B cell (primary cell): ENCODE data around the gene ESYT2. TPM values are rescaled to one million over a fixed set of nuclear protein-coding genes. Genes with fewer than 3 reads are reported as not detected.

Experiments used
- ATAC-seq: fragments of 200-7000 bp; cut with Tn5 transposase; one replicate; pipeline ENCODE4 v1.10.0; 2021; ENCODE audit warnings: low read depth, mild to moderate bottlenecking, moderate number of reproducible peaks, moderate library complexity
- CTCF ChIA-PET: fragments of 350-600 bp; sonication (Branson Sonifier 250); formaldehyde crosslinking; loops from one replicate; lab custom pipeline; 2021; ENCODE audit warnings: antibody characterized with exemption, inconsistent platforms; lab: Charles Lee
- POLR2A ChIA-PET: fragments of 350-600 bp; sonication (Branson Sonifier 250); formaldehyde crosslinking; loops from one replicate; lab custom pipeline; 2021; ENCODE audit warnings: antibody characterized with exemption; lab: Charles Lee
- DNase-seq: peaks from one replicate; pipeline ENCODE4 v3.0.0; 2013
- H2AFZ ChIP-seq: 2 replicates; pipeline ENCODE4 v1.6.1; 2012; ENCODE audit warnings: mild to moderate bottlenecking, low read depth, low read length; ENCODE audit not compliant: insufficient read depth, poor library complexity, severe bottlenecking
- H3K27ac ChIP-seq, 2 donors: 1 replicate in 1 of 2; 2 replicates in 1 of 2; pipeline ENCODE4 v1.5.1; 2012 to 2013; ENCODE audit warnings: low read length in 2 of 2, mild to moderate bottlenecking in 2 of 2, moderate library complexity in 1 of 2
- H3K27me3 ChIP-seq, 4 experiments: fragments of 200-600 bp in 1 of 4; sonication (generic) in 1 of 4; replicated peaks in 1 of 4; 1 replicate in 2 of 4; 2 replicates in 2 of 4; pipeline versions ENCODE4 v1.6.1 to v1.7.0; 2013 to 2016; ENCODE audit warnings: low read length in 3 of 4, mild to moderate bottlenecking in 2 of 4, mixed read lengths in 1 of 4, moderate library complexity in 1 of 4; ENCODE audit not compliant: insufficient read depth in 4 of 4, control insufficient read depth in 3 of 4; ENCODE audit errors: control extremely low read depth in 1 of 4
- H3K36me3 ChIP-seq, 2 experiments: replicated peaks in 1 of 2; 1 replicate in 1 of 2; 2 replicates in 1 of 2; pipeline versions ENCODE4 v1.6.1 to v1.7.1; 2013; ENCODE audit warnings: low read length in 1 of 2; ENCODE audit not compliant: insufficient read depth in 2 of 2, control insufficient read depth in 1 of 2; ENCODE audit errors: control extremely low read depth in 1 of 2, extremely low read depth in 1 of 2
- H3K4me1 ChIP-seq, 2 donors: fragments of 200-600 bp in 1 of 2; sonication (generic) in 1 of 2; 1 replicate in 1 of 2; 2 replicates in 1 of 2; pipeline versions ENCODE4 v1.5.1 to v1.6.1; 2013 to 2017; ENCODE audit warnings: low read length in 2 of 2; ENCODE audit not compliant: control insufficient read depth in 2 of 2, insufficient read depth in 2 of 2
- H3K4me2 ChIP-seq: replicated peaks from 2 replicates; pipeline ENCODE3; 2012; ENCODE audit warnings: mild to moderate bottlenecking, low read depth, low read length; ENCODE audit not compliant: poor library complexity, severe bottlenecking
- H3K4me3 ChIP-seq, 5 experiments: fragments of 200-600 bp in 1 of 5; sonication (generic) in 1 of 5; 1 replicate in 3 of 5; 2 replicates in 2 of 5; pipeline versions ENCODE4 v1.5.1 to v1.7.0; 2011 to 2016; ENCODE audit warnings: low read length in 4 of 5, mild to moderate bottlenecking in 4 of 5, low read depth in 2 of 5, control low read depth in 1 of 5, moderate library complexity in 1 of 5; ENCODE audit not compliant: insufficient read depth in 1 of 5; ENCODE audit errors: control extremely low read depth in 1 of 5, extremely low read depth in 1 of 5
- H3K79me2 ChIP-seq: fragments of 200-600 bp; sonication (generic); one replicate; pipeline ENCODE4 v1.6.0; 2016; ENCODE audit warnings: low read length; ENCODE audit not compliant: control insufficient read depth, insufficient read depth
- H3K9ac ChIP-seq: fragments of 200-600 bp; sonication (generic); 2 replicates; pipeline ENCODE4 v1.6.1; 2017; ENCODE audit warnings: mild to moderate bottlenecking, low read length, moderate library complexity
- H3K9me3 ChIP-seq, 3 donors: one replicate each; pipeline versions ENCODE4 v1.6.1 to v1.7.1; 2013; ENCODE audit warnings: low read length in 2 of 3; ENCODE audit not compliant: control insufficient read depth in 2 of 3, insufficient read depth in 1 of 3; ENCODE audit errors: control extremely low read depth in 1 of 3
- H4K20me1 ChIP-seq: 2 replicates; pipeline ENCODE4 v1.6.0; 2012; ENCODE audit warnings: mild to moderate bottlenecking, low read length; ENCODE audit not compliant: insufficient read depth, control insufficient read depth, poor library complexity, severe bottlenecking
- H3K27ac Mint-ChIP-seq: one replicate; pipeline ENCODE4 v1.8.0; 2021; ENCODE audit warnings: mixed read lengths
- H3K27me3 Mint-ChIP-seq: one replicate; pipeline ENCODE4 v1.8.0; 2021; ENCODE audit warnings: mixed read lengths
- H3K4me1 Mint-ChIP-seq: one replicate; pipeline ENCODE4 v1.8.0; 2021; ENCODE audit warnings: mixed read lengths
- H3K4me3 Mint-ChIP-seq: one replicate; pipeline ENCODE4 v1.8.0; 2021; ENCODE audit warnings: mixed read lengths
- H3K9me3 Mint-ChIP-seq: one replicate; pipeline ENCODE4 v1.8.0; 2022; ENCODE audit warnings: mixed read lengths; ENCODE audit not compliant: insufficient read depth
- EZH2 ChIP-seq: IDR thresholded peaks from 2 replicates; pipeline ENCODE4 v1.6.1; 2012; ENCODE audit warnings: borderline replicate concordance, low read depth, mild to moderate bottlenecking, moderate library complexity, low read length; ENCODE audit not compliant: insufficient read depth, poor library complexity, severe bottlenecking
- WGBS: methylation state at CpG from one replicate; pipeline ENCODE4 v1.1.5; 2013; ENCODE audit warnings: missing lambda C conversion rate; ENCODE audit not compliant: insufficient coverage; 5-methylcytosine and 5-hydroxymethylcytosine counted together
- intact Hi-C: fragments of 100-400 bp; cut with micrococcal nuclease; formaldehyde crosslinking; loops from one replicate; pipeline ENCODE4 v1.10.0; 2022
- polyA plus RNA-seq: library from polyadenylated mRNA; depleted of rRNA; stranded (reverse); fragments of >200 nt; gene quantifications from 2 replicates; pipeline ENCODE4 v1.2.3, GENCODE V29; 2012
- total RNA-seq, 2 donors: library from RNA; stranded (reverse); fragments of 120-200 nt in 1 of 2; gene quantifications; 1 replicate in 1 of 2; 2 replicates in 1 of 2; pipeline versions ENCODE4 v1.2.3 to v1.2.4, GENCODE V29; 2013 to 2022
- TF ChIP-seq, protein P1 (sequence below): fragments of 200-600 bp; IDR thresholded peaks from one replicate; pipeline ENCODE4 v1.8.0; 2022; ENCODE audit warnings: antibody characterized with exemption, mild to moderate bottlenecking

ESYT2 gene
- total and polyA plus RNA-seq, 2 donors (not counting 1 experiment from before 2014, with no cell fraction given), result 12.0 to 34.2 TPM

- no peak overlapping the region for H3K4me3 ChIP-seq
- H4K20me1 ChIP-seq, result no peaks in the 10 kb centered on the region
- no peaks in the 10 kb centered on the region for H3K27me3 ChIP-seq
- DNase-seq (no peak), ATAC-seq (no peak)
- H3K27ac ChIP-seq, result no peak overlapping the region
- no peaks in the 10 kb centered on the region for H3K4me1 Mint-ChIP-seq
- no peaks in the 10 kb centered on the region for H3K9me3 Mint-ChIP-seq
- no peak overlapping the region for H2AFZ ChIP-seq
- TF ChIP-seq, protein P1, sequence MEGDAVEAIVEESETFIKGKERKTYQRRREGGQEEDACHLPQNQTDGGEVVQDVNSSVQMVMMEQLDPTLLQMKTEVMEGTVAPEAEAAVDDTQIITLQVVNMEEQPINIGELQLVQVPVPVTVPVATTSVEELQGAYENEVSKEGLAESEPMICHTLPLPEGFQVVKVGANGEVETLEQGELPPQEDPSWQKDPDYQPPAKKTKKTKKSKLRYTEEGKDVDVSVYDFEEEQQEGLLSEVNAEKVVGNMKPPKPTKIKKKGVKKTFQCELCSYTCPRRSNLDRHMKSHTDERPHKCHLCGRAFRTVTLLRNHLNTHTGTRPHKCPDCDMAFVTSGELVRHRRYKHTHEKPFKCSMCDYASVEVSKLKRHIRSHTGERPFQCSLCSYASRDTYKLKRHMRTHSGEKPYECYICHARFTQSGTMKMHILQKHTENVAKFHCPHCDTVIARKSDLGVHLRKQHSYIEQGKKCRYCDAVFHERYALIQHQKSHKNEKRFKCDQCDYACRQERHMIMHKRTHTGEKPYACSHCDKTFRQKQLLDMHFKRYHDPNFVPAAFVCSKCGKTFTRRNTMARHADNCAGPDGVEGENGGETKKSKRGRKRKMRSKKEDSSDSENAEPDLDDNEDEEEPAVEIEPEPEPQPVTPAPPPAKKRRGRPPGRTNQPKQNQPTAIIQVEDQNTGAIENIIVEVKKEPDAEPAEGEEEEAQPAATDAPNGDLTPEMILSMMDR, result no peak
- no peak for TF ChIP-seq EZH2
- intact Hi-C loops, result no loop called here
- H3K9ac ChIP-seq, result no peak overlapping the region
- H3K27me3 Mint-ChIP-seq, result no peaks in the 10 kb centered on the region
- H3K36me3 ChIP-seq, result no peaks in the 10 kb centered on the region
- no peaks in the 10 kb centered on the region for H3K9me3 ChIP-seq
- no peak overlapping the region for H3K27ac Mint-ChIP-seq
- no peaks in the 10 kb centered on the region for H3K4me1 ChIP-seq
- H3K4me2 ChIP-seq, result no peak overlapping the region
- H3K4me3 Mint-ChIP-seq, result no peak overlapping the region
- 96% methylated on average over 13 of the region's 13 CpGs for WGBS
- POLR2A ChIA-PET, result no interaction called here
- no peaks in the 10 kb centered on the region for H3K79me2 ChIP-seq
- CTCF ChIA-PET, result no interaction called here
Measured at GRCh38 chr7:158723266-158723665, 106.0 kb downstream of the ESYT2 start.

- H3K4me1 Mint-ChIP-seq, result no peaks in the 10 kb centered on the region
- H3K79me2 ChIP-seq, result no peaks in the 10 kb centered on the region
- CTCF ChIA-PET, result no interaction called here
- no peaks in the 10 kb centered on the region for H3K9me3 ChIP-seq
- no peak for TF ChIP-seq EZH2
- intact Hi-C loops, result no loop called here
- H3K27ac Mint-ChIP-seq, result no peak overlapping the region
- DNase-seq, result no peak
- H3K4me3 Mint-ChIP-seq, result no peak overlapping the region
- no peak overlapping the region for H3K4me3 ChIP-seq
- H2AFZ ChIP-seq, result no peak overlapping the region
- H3K27ac ChIP-seq, result no peak overlapping the region
- no peaks in the 10 kb centered on the region for H3K27me3 ChIP-seq
- H3K9me3 Mint-ChIP-seq, result no peaks in the 10 kb centered on the region
- POLR2A ChIA-PET, result no interaction called here
- no peak for ATAC-seq
- no peaks in the 10 kb centered on the region for H3K36me3 ChIP-seq
- H4K20me1 ChIP-seq, result no peaks in the 10 kb centered on the region
- no peaks in the 10 kb centered on the region for H3K27me3 Mint-ChIP-seq
- H3K4me1 ChIP-seq, result no peaks in the 10 kb centered on the region
- WGBS, result 99% methylated on average over 6 of the region's 6 CpGs
- H3K9ac ChIP-seq, result no peak overlapping the region
- no peak overlapping the region for H3K4me2 ChIP-seq
Measured at GRCh38 chr7:158722574-158723237, 106.6 kb downstream of the ESYT2 start.
